Endometrium (tissue), 2 donors: Measurements from ENCODE around the gene PLAAT2.
"Not testable (repeated sequence)": the region's sequence is repeated elsewhere in the genome, so short reads cannot be mapped to it uniquely, and the experiment has no call there.

ENCODE experiments used
- FAIRE-seq: peaks from 2 replicates; lab custom pipeline; 2012; peaks lifted over from hg19 to GRCh38; lab: Jason Lieb, UNC
- donor health status: control.
- donor health status: control.

PLAAT2 gene

GRCh38 chr11:63549411-63549810 is 13.8 kb downstream of the PLAAT2 start:
- no peak for FAIRE-seq

GRCh38 chr11:63548178-63548577 is 15.0 kb downstream of the PLAAT2 start:
- no peak for FAIRE-seq

GRCh38 chr11:63547061-63547460 is 16.1 kb downstream of the PLAAT2 start:
- FAIRE-seq: no peak

- FAIRE-seq: no peak
Measured at GRCh38 chr11:63543711-63544110, 19.5 kb downstream of the PLAAT2 start.

- not testable (repeated sequence) for FAIRE-seq
Measured at GRCh38 chr11:63542506-63542905, 20.7 kb downstream of the PLAAT2 start.

GRCh38 chr11:63537293-63538101 is 25.7 kb downstream of the PLAAT2 start:
- no peak for FAIRE-seq

GRCh38 chr11:63536669-63537292 is 26.4 kb downstream of the PLAAT2 start, which contains the start of gene PLAAT4:
Gene PLAAT4 (plus strand): TSS chr11:63536808. CDS start chr11:63536869, 61 bp downstream.
- FAIRE-seq: no peak

GRCh38 chr11:63535734-63536133 is 27.4 kb downstream of the PLAAT2 start:
- no peak for FAIRE-seq

- no peak for FAIRE-seq
Measured at GRCh38 chr11:63534895-63535461, 28.2 kb downstream of the PLAAT2 start.

GRCh38 chr11:63534076-63534475 is 29.1 kb downstream of the PLAAT2 start:
- no peak for FAIRE-seq

- no peak for FAIRE-seq
Measured at GRCh38 chr11:63532799-63533475, 30.2 kb downstream of the PLAAT2 start.

GRCh38 chr11:63532117-63532516 is 31.1 kb downstream of the PLAAT2 start:
- FAIRE-seq: no peak

- not testable (repeated sequence) for FAIRE-seq
Measured at GRCh38 chr11:63531074-63531792, 31.9 kb downstream of the PLAAT2 start.

- no peak for FAIRE-seq
Measured at GRCh38 chr11:63530021-63530420, 33.2 kb downstream of the PLAAT2 start.

- not testable (repeated sequence) for FAIRE-seq
Measured at GRCh38 chr11:63529373-63529772, 33.8 kb downstream of the PLAAT2 start.

GRCh38 chr11:63528729-63529278 is 34.4 kb downstream of the PLAAT2 start:
- FAIRE-seq: not testable (repeated sequence)

- FAIRE-seq: not testable (repeated sequence)
Measured at GRCh38 chr11:63528156-63528555, 35.0 kb downstream of the PLAAT2 start.

GRCh38 chr11:63527667-63528066 is 35.5 kb downstream of the PLAAT2 start:
- no peak for FAIRE-seq

GRCh38 chr11:63523151-63523550 is 40.0 kb downstream of the PLAAT2 start:
- no peak for FAIRE-seq

GRCh38 chr11:63521896-63522295 is 41.3 kb downstream of the PLAAT2 start:
- no peak for FAIRE-seq

- no peak for FAIRE-seq
Measured at GRCh38 chr11:63520606-63521170, 42.5 kb downstream of the PLAAT2 start.
